Measurements from ENCODE around the gene RALGPS1.

Gene RALGPS1

DNA sequence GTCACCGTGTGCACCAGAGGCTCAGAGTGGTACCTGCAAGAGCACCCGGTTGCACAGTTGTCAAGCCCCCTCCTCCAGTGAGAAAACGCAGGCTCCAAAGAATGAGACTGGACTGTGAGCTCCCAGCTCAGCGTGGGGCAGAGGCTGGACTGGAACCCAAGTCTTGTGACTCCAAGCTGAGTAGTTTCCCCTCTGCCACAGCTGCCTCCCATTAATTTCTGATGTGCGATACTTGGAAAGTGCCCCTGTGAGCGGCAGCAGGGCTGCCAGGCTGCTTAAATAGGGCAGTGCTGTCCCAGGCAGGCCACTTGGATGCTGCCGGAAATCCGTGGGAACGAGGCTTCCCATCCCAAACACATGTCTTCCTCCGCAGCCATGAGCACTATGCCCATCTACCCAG, 270.1 kb downstream of the RALGPS1 start:
- Histone ChIP-seq H3K36me3 (ENCODE audit: control insufficient read depth, insufficient read depth, low read length) (no peaks in the 10 kb centered on the region), H3K79me2 (no peaks in the 10 kb centered on the region), H3K27ac (no peak overlapping the region), H3K27me3 (ENCODE audit: control insufficient read depth, insufficient read depth, low read length) (no peaks in the 10 kb centered on the region), H3K9me3 (ENCODE audit: control insufficient read depth, low read length) (no peaks in the 10 kb centered on the region), H2AFZ (no peak overlapping the region), H3K9ac (no peak overlapping the region), H3K4me2 (ENCODE audit: low read length) (no peak overlapping the region), H3K4me1 (peaks cover 2% of the 10 kb centered on the region), H3K4me3 (ENCODE audit: low read depth, low read length) (no peak overlapping the region)
- TF ChIP-seq, protein P1, sequence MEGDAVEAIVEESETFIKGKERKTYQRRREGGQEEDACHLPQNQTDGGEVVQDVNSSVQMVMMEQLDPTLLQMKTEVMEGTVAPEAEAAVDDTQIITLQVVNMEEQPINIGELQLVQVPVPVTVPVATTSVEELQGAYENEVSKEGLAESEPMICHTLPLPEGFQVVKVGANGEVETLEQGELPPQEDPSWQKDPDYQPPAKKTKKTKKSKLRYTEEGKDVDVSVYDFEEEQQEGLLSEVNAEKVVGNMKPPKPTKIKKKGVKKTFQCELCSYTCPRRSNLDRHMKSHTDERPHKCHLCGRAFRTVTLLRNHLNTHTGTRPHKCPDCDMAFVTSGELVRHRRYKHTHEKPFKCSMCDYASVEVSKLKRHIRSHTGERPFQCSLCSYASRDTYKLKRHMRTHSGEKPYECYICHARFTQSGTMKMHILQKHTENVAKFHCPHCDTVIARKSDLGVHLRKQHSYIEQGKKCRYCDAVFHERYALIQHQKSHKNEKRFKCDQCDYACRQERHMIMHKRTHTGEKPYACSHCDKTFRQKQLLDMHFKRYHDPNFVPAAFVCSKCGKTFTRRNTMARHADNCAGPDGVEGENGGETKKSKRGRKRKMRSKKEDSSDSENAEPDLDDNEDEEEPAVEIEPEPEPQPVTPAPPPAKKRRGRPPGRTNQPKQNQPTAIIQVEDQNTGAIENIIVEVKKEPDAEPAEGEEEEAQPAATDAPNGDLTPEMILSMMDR (IDR thresholded peaks at IDR 0.05), result no peak

DNA sequence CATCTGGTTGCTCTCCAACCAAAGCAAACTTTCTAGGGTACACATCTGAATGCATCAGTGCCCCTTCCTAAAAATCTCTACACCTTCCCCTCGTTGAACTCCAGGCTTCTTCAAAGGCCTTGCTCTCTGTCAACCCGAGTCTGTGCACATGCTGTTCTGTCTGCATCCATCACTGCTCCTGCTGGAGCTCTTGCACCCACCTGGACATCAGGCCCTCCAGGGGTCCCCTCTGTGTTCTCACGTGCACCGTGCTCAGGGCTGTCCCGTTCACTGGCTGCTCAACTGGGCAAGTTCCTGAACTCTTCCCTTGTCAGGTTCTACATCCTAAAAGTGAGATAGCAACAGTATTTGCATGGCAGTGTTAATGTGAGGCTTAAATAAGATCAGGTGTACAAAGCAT, 270.6 kb downstream of the RALGPS1 start:
- H3K27ac ChIP-seq, result no peak overlapping the region
- no peak overlapping the region for H3K4me3 ChIP-seq (ENCODE audit: low read depth, low read length)
- no peak overlapping the region for H3K4me2 ChIP-seq (ENCODE audit: low read length)
- H3K9ac ChIP-seq, result no peak overlapping the region
- H3K36me3 ChIP-seq (ENCODE audit: control insufficient read depth, insufficient read depth, low read length), result no peaks in the 10 kb centered on the region
- no peaks in the 10 kb centered on the region for H3K79me2 ChIP-seq
- H3K4me1 ChIP-seq, result peaks cover 2% of the 10 kb centered on the region
- H3K9me3 ChIP-seq (ENCODE audit: control insufficient read depth, low read length), result no peaks in the 10 kb centered on the region
- H3K27me3 ChIP-seq (ENCODE audit: control insufficient read depth, insufficient read depth, low read length), result no peaks in the 10 kb centered on the region
- no peak overlapping the region for H2AFZ ChIP-seq
- TF ChIP-seq, protein P1 (IDR thresholded peaks at IDR 0.05), result no peak

DNA sequence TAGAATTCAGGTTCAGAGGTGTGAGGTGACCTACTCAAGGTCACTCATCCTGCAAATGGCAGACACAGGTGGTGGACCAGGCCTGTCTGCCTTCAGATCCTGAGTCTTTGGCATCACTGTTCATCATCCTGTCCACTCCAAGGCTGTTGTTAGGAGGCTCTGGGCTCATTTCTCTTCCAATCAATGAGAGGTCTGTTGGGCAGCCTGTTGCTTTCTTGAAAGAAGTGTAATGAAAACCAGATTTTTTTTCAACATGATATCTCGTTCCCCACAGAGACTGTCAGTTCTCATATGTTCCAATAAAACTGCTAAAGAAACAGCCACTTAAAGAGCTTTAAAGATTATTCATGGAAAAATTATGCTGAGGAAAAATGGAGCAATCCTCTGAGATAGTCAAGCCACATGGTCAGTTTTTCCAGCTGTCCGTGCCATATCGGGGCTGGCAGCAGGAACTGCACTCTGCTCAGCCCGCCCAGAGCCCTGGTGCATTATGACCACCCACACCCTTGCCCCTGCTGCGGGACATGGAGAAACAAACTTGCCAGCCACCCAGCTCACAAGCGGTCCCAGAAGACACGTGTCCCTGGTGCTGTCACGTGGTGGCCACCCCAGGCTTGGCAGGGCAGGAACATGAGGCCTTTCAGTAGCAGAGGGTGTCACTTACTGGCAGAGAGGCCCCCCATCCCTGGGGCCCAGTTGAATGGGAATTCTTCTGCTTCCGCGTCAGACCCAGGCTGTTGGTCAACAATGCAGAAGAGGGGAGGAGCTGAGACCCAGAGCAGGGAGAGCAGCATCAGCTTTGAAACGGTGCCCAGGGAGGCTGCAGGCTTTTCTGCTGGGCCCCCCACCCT, 271.6 kb downstream of the RALGPS1 start:
- Histone ChIP-seq H3K36me3 (ENCODE audit: control insufficient read depth, insufficient read depth, low read length) (no peaks in the 10 kb centered on the region), H2AFZ (no peak overlapping the region), H3K27ac (peak overlapping the region; percentile 61), H3K9me3 (ENCODE audit: control insufficient read depth, low read length) (no peaks in the 10 kb centered on the region), H3K4me1 (peaks cover 2% of the 10 kb centered on the region), H3K9ac (no peak overlapping the region), H3K4me3 (ENCODE audit: low read depth, low read length) (no peak overlapping the region), H3K4me2 (ENCODE audit: low read length) (no peak overlapping the region), H3K79me2 (no peaks in the 10 kb centered on the region), H3K27me3 (ENCODE audit: control insufficient read depth, insufficient read depth, low read length) (no peaks in the 10 kb centered on the region)
- TF ChIP-seq, protein P1 (IDR thresholded peaks at IDR 0.05), result no peak

DNA sequence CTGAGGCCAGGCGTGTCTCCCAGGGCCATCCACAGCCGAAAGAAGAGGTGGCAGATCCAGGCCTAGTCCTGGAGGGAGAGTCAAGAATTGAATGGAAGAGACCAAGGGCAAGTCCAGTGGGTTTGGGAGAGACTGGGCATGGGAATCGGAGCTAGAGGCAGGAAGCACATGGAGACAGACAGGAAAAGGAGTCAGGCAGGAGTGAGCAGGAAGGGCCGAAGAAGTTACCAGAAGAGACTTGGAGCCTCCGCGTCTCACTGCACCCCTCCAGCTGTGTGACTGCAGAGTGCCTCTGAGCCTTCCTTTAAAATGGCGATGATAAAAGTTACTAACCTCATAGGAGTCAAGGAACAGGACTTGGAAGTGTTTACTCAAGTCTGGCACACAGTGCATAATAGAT, 272.2 kb downstream of the RALGPS1 start:
- peaks cover 2% of the 10 kb centered on the region for H3K4me1 ChIP-seq
- H2AFZ ChIP-seq, result no peak overlapping the region
- H3K9ac ChIP-seq, result no peak overlapping the region
- H3K27me3 ChIP-seq (ENCODE audit: control insufficient read depth, insufficient read depth, low read length), result no peaks in the 10 kb centered on the region
- no peaks in the 10 kb centered on the region for H3K36me3 ChIP-seq (ENCODE audit: control insufficient read depth, insufficient read depth, low read length)
- peak overlapping the region; percentile 61 for H3K27ac ChIP-seq
- no peaks in the 10 kb centered on the region for H3K79me2 ChIP-seq
- H3K9me3 ChIP-seq (ENCODE audit: control insufficient read depth, low read length), result no peaks in the 10 kb centered on the region
- TF ChIP-seq, protein P1 (IDR thresholded peaks at IDR 0.05), result no peak
- no peak overlapping the region for H3K4me2 ChIP-seq (ENCODE audit: low read length)
- no peak overlapping the region for H3K4me3 ChIP-seq (ENCODE audit: low read depth, low read length)

Data from parathyroid adenoma (tissue), 2 donors.